D721Med (cell line): ENCODE results near the gene NLK.

Source experiments
- DNase-seq: peaks from one replicate; pipeline ENCODE4 v3.0.0; 2011; ENCODE audit warnings: low spot score; ENCODE audit not compliant: insufficient read length
- FAIRE-seq: peaks from 2 replicates; lab custom pipeline; 2011; peaks lifted over from hg19 to GRCh38; lab: Jason Lieb, UNC
- TF ChIP-seq, protein P1 (sequence below): IDR thresholded peaks from 2 replicates; pipeline ENCODE4 v1.5.1; 2012; ENCODE audit warnings: mild to moderate bottlenecking, control low read depth; ENCODE audit not compliant: insufficient read depth; ENCODE audit errors: missing control alignments

Gene NLK

DNA sequence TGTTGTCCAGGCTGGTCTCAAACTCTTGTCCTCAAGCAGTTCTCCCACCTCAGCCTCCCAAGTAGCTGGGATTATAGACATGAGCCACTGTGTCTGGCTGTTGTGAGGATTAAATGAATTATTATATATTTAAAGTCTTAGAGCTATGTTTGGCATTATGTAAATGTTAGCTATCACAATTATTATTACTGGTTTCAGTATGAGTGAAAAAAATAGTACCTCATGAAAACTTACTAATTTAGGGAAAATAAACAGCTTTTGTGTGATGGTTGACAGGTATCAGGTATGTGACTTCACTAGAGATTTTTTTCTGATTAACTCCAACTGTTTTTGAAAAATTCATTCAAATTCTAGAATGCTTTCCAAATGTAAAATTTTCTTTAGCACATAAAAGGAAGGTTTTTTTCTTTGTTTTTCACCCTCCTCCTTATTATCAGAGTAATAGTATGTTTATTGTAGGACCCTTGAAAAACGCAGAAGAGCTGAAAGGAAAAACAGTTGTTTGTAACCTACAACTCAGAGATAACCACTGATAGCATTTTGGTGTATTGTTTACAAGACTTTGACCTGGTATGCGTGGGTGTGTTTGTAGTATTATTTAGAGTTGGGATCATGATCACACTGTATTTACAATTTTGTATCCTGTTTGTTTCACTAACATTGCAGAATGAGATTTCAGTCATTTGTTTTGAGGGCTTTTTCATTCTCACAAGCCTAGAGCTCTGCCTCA lies 13.2 kb downstream of the NLK start:
- no peak for DNase-seq
- TF ChIP-seq, protein P1, sequence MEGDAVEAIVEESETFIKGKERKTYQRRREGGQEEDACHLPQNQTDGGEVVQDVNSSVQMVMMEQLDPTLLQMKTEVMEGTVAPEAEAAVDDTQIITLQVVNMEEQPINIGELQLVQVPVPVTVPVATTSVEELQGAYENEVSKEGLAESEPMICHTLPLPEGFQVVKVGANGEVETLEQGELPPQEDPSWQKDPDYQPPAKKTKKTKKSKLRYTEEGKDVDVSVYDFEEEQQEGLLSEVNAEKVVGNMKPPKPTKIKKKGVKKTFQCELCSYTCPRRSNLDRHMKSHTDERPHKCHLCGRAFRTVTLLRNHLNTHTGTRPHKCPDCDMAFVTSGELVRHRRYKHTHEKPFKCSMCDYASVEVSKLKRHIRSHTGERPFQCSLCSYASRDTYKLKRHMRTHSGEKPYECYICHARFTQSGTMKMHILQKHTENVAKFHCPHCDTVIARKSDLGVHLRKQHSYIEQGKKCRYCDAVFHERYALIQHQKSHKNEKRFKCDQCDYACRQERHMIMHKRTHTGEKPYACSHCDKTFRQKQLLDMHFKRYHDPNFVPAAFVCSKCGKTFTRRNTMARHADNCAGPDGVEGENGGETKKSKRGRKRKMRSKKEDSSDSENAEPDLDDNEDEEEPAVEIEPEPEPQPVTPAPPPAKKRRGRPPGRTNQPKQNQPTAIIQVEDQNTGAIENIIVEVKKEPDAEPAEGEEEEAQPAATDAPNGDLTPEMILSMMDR: no peak
- no peak for FAIRE-seq

DNA sequence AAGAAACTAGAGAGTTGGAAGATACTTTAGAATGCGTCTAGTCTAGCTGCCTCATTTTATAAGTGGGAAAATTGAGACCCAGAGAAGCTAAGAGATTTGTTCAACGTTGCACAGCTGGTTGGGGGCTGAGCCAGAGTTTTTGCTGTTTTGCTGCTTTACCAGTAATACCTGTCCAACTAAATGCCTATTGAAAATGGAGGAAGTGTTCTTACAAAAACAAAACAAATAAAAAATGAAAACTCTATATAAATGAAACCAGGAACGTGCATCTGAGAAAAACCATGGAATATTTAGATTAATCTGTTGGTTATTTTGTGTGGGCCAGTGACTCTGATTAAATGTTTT lies 13.8 kb downstream of the NLK start:
- TF ChIP-seq, protein P1: no peak
- FAIRE-seq (no peak), DNase-seq (no peak)

DNA sequence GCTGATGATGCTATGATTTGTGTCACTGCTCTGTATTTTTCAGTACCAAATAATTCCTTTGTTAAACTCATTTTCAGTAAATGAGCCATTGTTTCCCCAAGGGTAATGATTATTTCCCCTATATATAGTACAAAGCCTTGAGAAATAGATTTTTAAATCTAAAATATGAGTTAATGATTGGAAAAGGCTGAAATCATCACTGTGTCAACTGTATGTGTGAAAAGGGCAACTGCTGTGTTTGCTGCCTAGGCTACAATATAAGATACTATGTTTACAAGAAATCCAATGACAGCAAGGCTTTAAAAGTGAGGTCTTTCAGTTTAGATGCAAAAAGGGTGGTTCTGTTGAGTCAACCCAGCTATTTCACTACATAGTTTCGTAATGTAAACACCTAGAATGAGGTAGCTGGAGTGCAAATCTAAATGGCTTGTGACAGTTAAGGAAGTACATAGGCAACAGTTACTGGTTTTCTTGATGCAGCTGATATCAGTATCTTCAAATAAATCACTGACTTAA lies 15.3 kb downstream of the NLK start:
- TF ChIP-seq, protein P1: no peak
- no peak for DNase-seq
- no peak for FAIRE-seq

DNA sequence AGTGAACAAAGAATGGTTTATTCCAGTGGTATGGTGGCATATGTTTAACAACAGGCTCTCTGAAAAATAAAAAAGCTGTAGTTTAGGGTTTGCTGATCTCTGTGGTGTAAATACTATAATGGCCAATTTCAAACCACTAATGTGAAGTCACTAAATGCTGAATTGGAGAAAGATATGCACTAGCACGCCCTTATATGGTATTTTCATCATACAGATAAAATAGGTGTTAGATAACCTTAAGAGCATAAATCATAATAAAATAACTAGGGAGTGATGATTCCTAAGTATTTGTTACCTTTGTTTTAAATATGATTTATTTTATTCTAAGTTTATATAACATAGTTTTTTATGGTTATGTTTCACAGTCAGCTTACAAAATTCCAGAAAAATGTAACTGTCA lies 17.2 kb downstream of the NLK start:
- FAIRE-seq: no peak

DNA sequence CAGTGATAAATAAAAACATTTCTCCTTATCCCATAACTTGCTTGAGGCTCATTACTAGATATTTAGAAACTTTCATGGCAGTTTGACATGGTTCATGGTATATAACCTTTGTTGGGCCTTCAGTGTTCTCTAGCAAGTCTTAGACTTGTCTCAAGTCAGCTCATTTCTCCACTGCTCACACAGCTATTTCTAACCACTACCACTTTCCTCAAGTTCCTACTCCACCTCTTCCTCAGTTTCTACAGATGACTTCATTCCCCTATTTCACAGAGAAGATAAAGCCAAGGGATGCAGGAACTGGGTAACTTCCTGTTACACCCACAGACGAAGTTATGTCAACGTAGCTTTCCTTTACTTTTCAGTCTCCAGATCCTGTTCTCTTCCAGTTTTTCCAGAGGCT lies 23.2 kb downstream of the NLK start:
- DNase-seq (no peak), FAIRE-seq (no peak)
- TF ChIP-seq, protein P1: no peak

More for the DNA sequence above, 17.2 kb downstream of the NLK start:
- no peak for DNase-seq
- TF ChIP-seq, protein P1: no peak

DNA sequence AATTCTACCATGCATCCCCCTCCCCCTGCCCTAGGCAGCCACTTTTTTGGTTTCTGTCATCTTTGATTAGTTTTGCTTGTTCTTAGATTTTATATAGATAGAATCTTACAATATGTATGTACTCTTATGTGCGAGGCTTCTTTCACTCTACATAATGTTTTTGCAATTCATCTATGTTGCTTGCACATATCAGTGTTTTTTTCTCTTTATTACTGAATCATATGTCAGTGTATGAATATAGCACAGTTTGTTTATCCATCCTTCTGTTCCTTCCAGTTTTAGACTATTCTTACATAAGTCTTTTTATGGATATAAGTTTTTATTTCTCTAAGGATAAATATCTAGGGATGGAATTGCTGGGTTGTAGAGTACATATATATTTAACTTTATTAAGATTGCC lies 26.6 kb downstream of the NLK start:
- FAIRE-seq (no peak), DNase-seq (no peak)
- TF ChIP-seq, protein P1: no peak

DNA sequence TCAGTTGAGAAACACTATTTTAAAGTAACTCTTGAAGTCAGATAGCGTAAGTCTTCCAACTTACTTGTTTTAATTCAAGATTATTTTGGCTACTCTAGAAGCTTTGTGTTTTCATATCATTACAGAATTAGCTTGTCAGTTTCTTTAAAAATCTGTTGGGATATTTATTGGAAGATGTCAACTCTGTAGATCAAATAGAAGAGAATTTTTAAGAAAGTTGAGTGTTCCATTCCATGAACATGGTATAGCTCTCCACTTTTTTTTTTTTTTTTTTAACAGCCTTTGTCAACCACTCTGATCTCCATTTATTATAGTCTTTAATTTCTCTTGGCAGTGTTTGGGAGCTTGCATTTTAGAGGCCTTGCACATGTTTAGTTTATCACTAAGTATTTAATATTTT lies 28.7 kb downstream of the NLK start:
- TF ChIP-seq, protein P1: no peak
- no peak for DNase-seq
- no peak for FAIRE-seq
